Thyroid gland (tissue), 4 donors: Measurements from ENCODE around the gene CLIP1.

ENCODE experiments used
- POLR2A ChIP-seq, 2 donors: fragments of 450-650 bp; IDR thresholded peaks; one replicate each; pipeline ENCODE4 v1.6.1; 2017; ENCODE audit warnings: antibody characterized with exemption in 2 of 2, mild to moderate bottlenecking in 2 of 2, moderate library complexity in 1 of 2
- TF ChIP-seq, protein P1 (sequence below), 6 experiments: fragments of 200-600 bp in 3 of 6; fragments of 450-650 bp in 3 of 6; sonication (generic) in 3 of 6; IDR thresholded peaks; one replicate each; pipeline ENCODE4 v1.5.1; 2016 to 2019; ENCODE audit warnings: antibody characterized with exemption in 6 of 6, mild to moderate bottlenecking in 2 of 6, inconsistent platforms in 1 of 6, moderate library complexity in 1 of 6

DNA sequence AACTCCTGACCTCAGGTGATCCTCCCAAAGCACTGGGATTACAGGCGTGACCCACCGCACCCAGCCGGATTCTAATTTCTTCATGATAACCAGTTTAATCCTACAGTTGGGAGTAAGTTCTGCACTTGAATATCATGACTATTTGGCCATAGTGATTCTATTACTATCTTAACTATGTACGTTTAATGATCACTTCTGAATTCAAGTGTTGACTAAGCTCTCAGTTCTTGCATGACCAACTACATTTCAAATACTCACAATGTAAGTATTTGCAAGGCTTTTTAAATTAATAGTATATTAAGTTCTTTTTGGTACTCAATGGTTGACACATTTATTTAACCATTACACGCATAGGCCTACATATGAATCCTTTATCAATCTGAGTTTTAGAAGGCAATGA lies 138.8 kb downstream of the CLIP1 start:
- TF ChIP-seq, protein P1, sequence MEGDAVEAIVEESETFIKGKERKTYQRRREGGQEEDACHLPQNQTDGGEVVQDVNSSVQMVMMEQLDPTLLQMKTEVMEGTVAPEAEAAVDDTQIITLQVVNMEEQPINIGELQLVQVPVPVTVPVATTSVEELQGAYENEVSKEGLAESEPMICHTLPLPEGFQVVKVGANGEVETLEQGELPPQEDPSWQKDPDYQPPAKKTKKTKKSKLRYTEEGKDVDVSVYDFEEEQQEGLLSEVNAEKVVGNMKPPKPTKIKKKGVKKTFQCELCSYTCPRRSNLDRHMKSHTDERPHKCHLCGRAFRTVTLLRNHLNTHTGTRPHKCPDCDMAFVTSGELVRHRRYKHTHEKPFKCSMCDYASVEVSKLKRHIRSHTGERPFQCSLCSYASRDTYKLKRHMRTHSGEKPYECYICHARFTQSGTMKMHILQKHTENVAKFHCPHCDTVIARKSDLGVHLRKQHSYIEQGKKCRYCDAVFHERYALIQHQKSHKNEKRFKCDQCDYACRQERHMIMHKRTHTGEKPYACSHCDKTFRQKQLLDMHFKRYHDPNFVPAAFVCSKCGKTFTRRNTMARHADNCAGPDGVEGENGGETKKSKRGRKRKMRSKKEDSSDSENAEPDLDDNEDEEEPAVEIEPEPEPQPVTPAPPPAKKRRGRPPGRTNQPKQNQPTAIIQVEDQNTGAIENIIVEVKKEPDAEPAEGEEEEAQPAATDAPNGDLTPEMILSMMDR (IDR thresholded peaks at IDR 0.05): no peak
- no peak for TF ChIP-seq POLR2A (IDR thresholded peaks at IDR 0.05)
